Prostate gland (tissue), 2 donors: ENCODE results near the gene DOCK3.

ENCODE experiments used
- POLR2A ChIP-seq: fragments of 450-650 bp; IDR thresholded peaks from one replicate; pipeline ENCODE4 v1.6.1; 2016; ENCODE audit warnings: antibody characterized with exemption, mild to moderate bottlenecking
- POLR2AphosphoS5 ChIP-seq: sonication (generic); formaldehyde crosslinking; IDR thresholded peaks from one replicate; pipeline ENCODE4 v1.6.1; 2017; ENCODE audit warnings: antibody characterized with exemption
- TF ChIP-seq, protein P1 (sequence below), 4 experiments: fragments of 200-600 bp in 2 of 4; fragments of 450-650 bp in 2 of 4; sonication (generic) in 2 of 4; IDR thresholded peaks; 1 replicate in 3 of 4; 2 replicates in 1 of 4; pipeline ENCODE4 v1.5.1; 2016 to 2019; ENCODE audit warnings: antibody characterized with exemption in 4 of 4, mild to moderate bottlenecking in 2 of 4, moderate library complexity in 2 of 4

DNA sequence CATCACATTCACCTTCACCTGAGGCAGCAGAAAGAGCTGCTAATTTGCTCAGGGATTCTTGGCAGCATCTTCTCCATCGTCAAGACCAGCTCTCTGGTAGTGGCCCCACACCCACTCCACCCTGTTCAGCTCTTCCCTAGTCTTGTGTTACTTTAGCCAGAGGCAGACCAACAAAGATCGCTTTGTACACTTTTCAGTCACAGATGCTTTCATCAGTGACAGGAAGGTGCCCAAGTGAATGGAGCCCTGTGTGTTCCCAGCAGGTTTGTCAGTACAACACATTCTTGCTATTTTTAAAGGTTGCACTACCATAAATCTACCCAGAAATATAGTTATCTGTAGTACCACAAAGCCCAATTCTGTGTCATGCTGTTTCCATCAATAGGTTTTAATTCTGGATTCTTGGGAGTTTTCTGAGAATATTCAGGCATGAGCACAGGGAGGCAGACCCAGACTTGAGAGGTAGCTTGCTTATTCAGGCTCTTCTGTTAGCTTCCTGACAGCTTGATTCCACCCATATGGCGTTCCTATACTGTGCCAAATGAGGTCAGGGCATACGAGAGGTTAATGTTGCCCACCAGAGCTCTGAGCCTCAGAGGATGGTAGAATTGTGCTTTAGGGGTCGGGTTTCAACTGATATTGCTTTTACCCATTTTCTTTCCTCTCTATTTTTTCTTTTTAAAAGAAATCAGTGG lies 600.5 kb downstream of the DOCK3 start:
- TF ChIP-seq, protein P1, sequence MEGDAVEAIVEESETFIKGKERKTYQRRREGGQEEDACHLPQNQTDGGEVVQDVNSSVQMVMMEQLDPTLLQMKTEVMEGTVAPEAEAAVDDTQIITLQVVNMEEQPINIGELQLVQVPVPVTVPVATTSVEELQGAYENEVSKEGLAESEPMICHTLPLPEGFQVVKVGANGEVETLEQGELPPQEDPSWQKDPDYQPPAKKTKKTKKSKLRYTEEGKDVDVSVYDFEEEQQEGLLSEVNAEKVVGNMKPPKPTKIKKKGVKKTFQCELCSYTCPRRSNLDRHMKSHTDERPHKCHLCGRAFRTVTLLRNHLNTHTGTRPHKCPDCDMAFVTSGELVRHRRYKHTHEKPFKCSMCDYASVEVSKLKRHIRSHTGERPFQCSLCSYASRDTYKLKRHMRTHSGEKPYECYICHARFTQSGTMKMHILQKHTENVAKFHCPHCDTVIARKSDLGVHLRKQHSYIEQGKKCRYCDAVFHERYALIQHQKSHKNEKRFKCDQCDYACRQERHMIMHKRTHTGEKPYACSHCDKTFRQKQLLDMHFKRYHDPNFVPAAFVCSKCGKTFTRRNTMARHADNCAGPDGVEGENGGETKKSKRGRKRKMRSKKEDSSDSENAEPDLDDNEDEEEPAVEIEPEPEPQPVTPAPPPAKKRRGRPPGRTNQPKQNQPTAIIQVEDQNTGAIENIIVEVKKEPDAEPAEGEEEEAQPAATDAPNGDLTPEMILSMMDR (IDR thresholded peaks at IDR 0.05): no peak
- TF ChIP-seq POLR2A (no peak), POLR2AphosphoS5 (no peak)
